ENCODE results near the gene CPT2.

- no peak for TF ChIP-seq POLR2A (IDR thresholded peaks at IDR 0.05; ENCODE audit: low read depth, low read length)
- TF ChIP-seq POLR2AphosphoS5 (IDR thresholded peaks at IDR 0.05; ENCODE audit: low read depth, low read length), result no peak
- no peak for TF ChIP-seq TAF1 (IDR thresholded peaks at IDR 0.05; ENCODE audit: borderline replicate concordance, low read depth, low read length)
These were observed 49.5 kb upstream of the CPT2 start for GRCh38 chr1:53147174-53147573.
